ENCODE results near the gene ADORA2B.
"Not testable (repeated sequence)": the region's sequence is repeated elsewhere in the genome, so short reads cannot be mapped to it uniquely, and the experiment has no call there.

The ADORA2B gene

GRCh38 chr17:15944759-15945526 lies at the start of gene ADORA2B:
ADORA2B (plus strand) TSS chr17:15945130; CDS start chr17:15945249, 119 bp downstream.
- DNase-seq: no peak

GRCh38 chr17:15896277-15896676 lies 48.7 kb upstream of the ADORA2B start:
- no peak for DNase-seq

- no peak for DNase-seq
Observed at GRCh38 chr17:15896834-15897233, 48.1 kb upstream of the ADORA2B start.

GRCh38 chr17:15899596-15899995 lies 45.3 kb upstream of the ADORA2B start:
- DNase-seq: not testable (repeated sequence)

GRCh38 chr17:15900871-15901270 lies 44.1 kb upstream of the ADORA2B start:
- no peak for DNase-seq

- not testable (repeated sequence) for DNase-seq
Observed at GRCh38 chr17:15905236-15905635, 39.7 kb upstream of the ADORA2B start.

- no peak for DNase-seq
Observed at GRCh38 chr17:15907290-15907689, 37.6 kb upstream of the ADORA2B start.

- DNase-seq: no peak
Observed at GRCh38 chr17:15908378-15908777, 36.6 kb upstream of the ADORA2B start.

- no peak for DNase-seq
Observed at GRCh38 chr17:15909481-15909991, 35.4 kb upstream of the ADORA2B start.

- no peak for DNase-seq
Observed at GRCh38 chr17:15910791-15911190, 34.1 kb upstream of the ADORA2B start.

GRCh38 chr17:15911701-15912100 lies 33.2 kb upstream of the ADORA2B start:
- not testable (repeated sequence) for DNase-seq

GRCh38 chr17:15912416-15912955 lies 32.4 kb upstream of the ADORA2B start:
- no peak for DNase-seq

- no peak for DNase-seq
Observed at GRCh38 chr17:15913826-15914225, 31.1 kb upstream of the ADORA2B start.

- no peak for DNase-seq
Observed at GRCh38 chr17:15914400-15915170, 30.3 kb upstream of the ADORA2B start.

GRCh38 chr17:15915961-15916360 lies 29.0 kb upstream of the ADORA2B start:
- no peak for DNase-seq

GRCh38 chr17:15917021-15917437 lies 27.9 kb upstream of the ADORA2B start:
- DNase-seq: no peak

GRCh38 chr17:15917438-15918027 lies 27.4 kb upstream of the ADORA2B start:
- DNase-seq: no peak

- DNase-seq: no peak
Observed at GRCh38 chr17:15918261-15918660, 26.7 kb upstream of the ADORA2B start.

GRCh38 chr17:15918661-15919259 lies 26.2 kb upstream of the ADORA2B start:
- DNase-seq: no peak

GRCh38 chr17:15919466-15919865 lies 25.5 kb upstream of the ADORA2B start:
- DNase-seq: no peak

- no peak for DNase-seq
Observed at GRCh38 chr17:15920758-15921239, 24.1 kb upstream of the ADORA2B start.

GRCh38 chr17:15921640-15922039 lies 23.3 kb upstream of the ADORA2B start:
- DNase-seq: no peak

- DNase-seq: no peak
Observed at GRCh38 chr17:15922586-15922985, 22.3 kb upstream of the ADORA2B start.
